ENCODE results near the gene CAMKK1.

CAMKK1 gene

DNA sequence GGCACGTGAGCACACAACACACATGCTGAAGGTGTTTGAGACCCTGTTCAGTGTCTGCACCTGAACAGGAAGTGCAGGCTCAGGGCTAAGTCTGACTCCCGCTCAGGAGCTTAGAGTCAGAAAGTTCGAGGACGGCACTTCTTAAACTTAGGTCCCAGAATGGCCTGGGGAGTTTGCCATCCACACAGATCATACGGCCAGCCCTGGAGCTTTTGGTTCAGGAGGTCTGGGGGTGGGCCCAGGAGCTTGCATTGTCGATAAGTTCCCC is 4.0 kb upstream of the CAMKK1 start:
- H3K9me3 ChIP-seq (ENCODE audit: low read depth, low read length) = no peaks in the 10 kb centered on the region
- TF ChIP-seq POLR2AphosphoS5 (IDR thresholded peaks at IDR 0.05; ENCODE audit: borderline replicate concordance, low read depth, low read length) (no peak), FOXP2 (optimal IDR thresholded peaks at IDR 0.05; ENCODE audit: control extremely low read depth, extremely low read length, insufficient read depth) (no peak), EZH2 (IDR thresholded peaks at IDR 0.05) (no peak)
- no peak overlapping the region for H3K4me3 ChIP-seq

DNA sequence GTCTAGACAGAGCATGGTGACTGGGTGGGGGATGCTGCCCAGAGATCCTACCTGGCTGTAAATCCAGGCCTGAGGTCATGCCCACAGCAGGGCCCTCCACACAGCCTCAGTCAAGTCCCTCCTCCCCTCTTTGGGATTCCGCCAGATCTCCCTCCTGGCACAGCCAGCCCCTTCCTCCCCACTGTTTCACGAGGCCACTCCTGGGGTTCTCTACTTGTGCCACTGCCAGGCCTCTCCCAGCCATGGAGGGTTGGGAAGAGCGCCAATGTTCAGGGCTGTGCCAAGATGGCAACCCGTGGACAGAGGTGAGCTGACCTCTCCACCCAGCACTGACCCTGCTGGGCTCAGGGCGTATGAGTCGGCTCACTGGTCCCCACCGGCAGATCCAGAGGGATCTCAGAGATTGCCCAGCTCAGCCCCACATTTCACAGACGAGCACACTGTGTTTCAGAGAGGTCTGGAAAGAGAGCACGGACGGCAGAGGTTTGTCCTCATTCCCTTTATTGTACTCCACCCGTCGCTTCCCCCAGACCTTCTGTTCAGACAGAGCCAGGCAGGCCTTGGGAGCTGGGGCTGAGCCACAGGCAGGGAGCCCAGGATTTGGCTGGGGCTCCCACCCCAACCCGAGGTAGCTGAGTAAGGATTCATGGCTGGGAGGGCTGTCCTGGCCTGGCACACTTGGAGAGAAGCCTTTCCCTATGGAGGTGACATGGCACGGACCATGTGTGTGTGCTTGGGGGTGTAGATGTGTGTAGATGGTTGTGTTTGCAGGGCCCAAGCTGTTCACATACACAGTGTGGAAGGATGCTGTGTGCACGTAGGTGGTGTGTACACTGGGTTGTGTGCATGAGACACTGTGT is 3.5 kb upstream of the CAMKK1 start:
- Histone ChIP-seq H3K4me3 (no peak overlapping the region), H3K9ac (ENCODE audit: insufficient read length) (no peak overlapping the region), H3K9me3 (ENCODE audit: low read depth, low read length) (no peaks in the 10 kb centered on the region), H3K27ac (no peak overlapping the region), H3K36me3 (ENCODE audit: insufficient read depth, low read length) (no peaks in the 10 kb centered on the region)
- no peak for DNase-seq (ENCODE audit: low read depth, low spot score)
- TF ChIP-seq EZH2 (IDR thresholded peaks at IDR 0.05) (no peak), POLR2AphosphoS5 (IDR thresholded peaks at IDR 0.05; ENCODE audit: borderline replicate concordance, low read depth, low read length) (no peak), FOXP2 (optimal IDR thresholded peaks at IDR 0.05; ENCODE audit: control extremely low read depth, extremely low read length, insufficient read depth) (no peak)

More for the DNA sequence above, 4.0 kb upstream of the CAMKK1 start:
- Histone ChIP-seq H3K9ac (ENCODE audit: insufficient read length) (no peak overlapping the region), H3K27ac (no peak overlapping the region), H3K36me3 (ENCODE audit: insufficient read depth, low read length) (no peaks in the 10 kb centered on the region)
- no peak for DNase-seq (ENCODE audit: low read depth, low spot score)

DNA sequence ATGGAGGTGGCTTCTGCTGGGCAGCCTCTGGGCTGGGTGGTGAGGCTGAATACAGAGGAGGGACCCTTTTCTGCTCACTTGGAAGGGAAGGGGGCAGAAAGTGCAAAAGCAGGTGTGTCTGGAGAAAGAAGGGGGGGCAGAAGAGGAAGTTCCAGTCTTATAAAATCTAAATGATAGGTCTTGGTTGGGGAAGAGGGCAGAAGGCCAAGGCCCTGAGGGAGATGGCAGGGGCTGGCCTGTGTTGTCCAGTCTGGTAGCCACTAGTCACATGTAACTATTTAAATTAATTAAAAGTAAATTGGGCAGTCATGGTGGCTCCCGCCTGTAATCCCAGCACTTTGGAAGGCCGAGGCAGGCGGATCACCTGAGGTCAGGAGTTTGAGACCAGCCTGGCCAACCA is 2.5 kb upstream of the CAMKK1 start:
- H3K27ac ChIP-seq = no peak overlapping the region
- H3K36me3 ChIP-seq (ENCODE audit: insufficient read depth, low read length) = no peaks in the 10 kb centered on the region
- no peak overlapping the region for H3K4me3 ChIP-seq
- TF ChIP-seq FOXP2 (optimal IDR thresholded peaks at IDR 0.05; ENCODE audit: control extremely low read depth, extremely low read length, insufficient read depth) = no peak
- no peak for TF ChIP-seq EZH2 (IDR thresholded peaks at IDR 0.05)
- TF ChIP-seq POLR2AphosphoS5 (IDR thresholded peaks at IDR 0.05; ENCODE audit: borderline replicate concordance, low read depth, low read length) = no peak
- H3K9me3 ChIP-seq (ENCODE audit: low read depth, low read length) = no peaks in the 10 kb centered on the region
- DNase-seq (ENCODE audit: low read depth, low spot score) = no peak
- no peak overlapping the region for H3K9ac ChIP-seq (ENCODE audit: insufficient read length)

DNA sequence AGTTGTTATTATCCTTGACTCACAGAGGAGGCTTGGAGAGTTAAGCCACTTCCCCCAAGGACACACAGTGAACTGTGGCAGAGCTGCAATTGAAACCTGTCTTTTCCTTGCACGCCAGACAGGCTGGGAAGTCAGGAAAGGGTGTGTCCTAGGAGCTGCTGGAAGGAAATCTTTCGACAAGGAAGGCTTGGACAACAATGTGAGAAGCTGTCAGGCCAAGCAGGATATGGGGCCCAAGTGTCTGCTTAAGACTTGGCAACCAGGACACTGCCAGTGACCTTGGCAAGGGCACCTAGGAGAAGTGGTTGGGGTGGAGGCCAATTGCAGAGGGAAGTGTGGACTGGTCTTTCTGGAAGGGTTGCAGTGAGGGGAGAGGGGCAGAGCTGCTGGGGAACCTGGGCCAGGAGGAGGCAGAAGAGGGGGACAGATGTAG is 2.1 kb upstream of the CAMKK1 start:
- Histone ChIP-seq H3K27ac (0 out of 2 replicates have a peak overlapping the region, but pooled peaks have one; percentile 31), H3K4me3 (no peak overlapping the region), H3K36me3 (ENCODE audit: insufficient read depth, low read length) (no peaks in the 10 kb centered on the region), H3K9me3 (ENCODE audit: low read depth, low read length) (no peaks in the 10 kb centered on the region), H3K9ac (ENCODE audit: insufficient read length) (no peak overlapping the region)
- no peak for DNase-seq (ENCODE audit: low read depth, low spot score)
- TF ChIP-seq EZH2 (IDR thresholded peaks at IDR 0.05) (no peak), FOXP2 (optimal IDR thresholded peaks at IDR 0.05; ENCODE audit: control extremely low read depth, extremely low read length, insufficient read depth) (no peak)

DNA sequence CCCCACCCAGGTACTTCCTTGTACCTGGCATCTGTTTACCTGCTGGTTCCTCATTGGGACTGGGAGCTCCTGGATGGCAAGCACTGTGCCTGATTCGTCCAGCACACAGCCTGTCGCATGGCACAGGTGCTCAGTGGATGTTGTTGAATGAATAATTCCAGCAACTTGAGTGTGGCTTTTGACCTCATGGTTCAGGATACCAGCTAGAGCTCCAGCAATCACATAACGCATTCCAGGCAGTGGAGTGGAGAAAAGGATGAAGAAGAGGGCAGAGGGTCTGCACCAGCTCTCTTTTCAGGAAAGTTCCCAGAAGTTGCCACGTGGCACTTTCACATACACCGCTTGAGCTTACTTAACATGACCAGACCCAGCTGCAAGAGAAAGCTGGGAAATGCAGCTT is 1.3 kb upstream of the CAMKK1 start:
- H3K36me3 ChIP-seq (ENCODE audit: insufficient read depth, low read length) = no peaks in the 10 kb centered on the region
- DNase-seq (ENCODE audit: low read depth, low spot score) = no peak
- H3K9ac ChIP-seq (ENCODE audit: insufficient read length) = no peak overlapping the region
- TF ChIP-seq FOXP2 (optimal IDR thresholded peaks at IDR 0.05; ENCODE audit: control extremely low read depth, extremely low read length, insufficient read depth) (no peak), POLR2AphosphoS5 (IDR thresholded peaks at IDR 0.05; ENCODE audit: borderline replicate concordance, low read depth, low read length) (no peak), EZH2 (IDR thresholded peaks at IDR 0.05) (no peak)
- no peak overlapping the region for H3K27ac ChIP-seq
- H3K4me3 ChIP-seq = no peak overlapping the region
- H3K9me3 ChIP-seq (ENCODE audit: low read depth, low read length) = no peaks in the 10 kb centered on the region

DNA sequence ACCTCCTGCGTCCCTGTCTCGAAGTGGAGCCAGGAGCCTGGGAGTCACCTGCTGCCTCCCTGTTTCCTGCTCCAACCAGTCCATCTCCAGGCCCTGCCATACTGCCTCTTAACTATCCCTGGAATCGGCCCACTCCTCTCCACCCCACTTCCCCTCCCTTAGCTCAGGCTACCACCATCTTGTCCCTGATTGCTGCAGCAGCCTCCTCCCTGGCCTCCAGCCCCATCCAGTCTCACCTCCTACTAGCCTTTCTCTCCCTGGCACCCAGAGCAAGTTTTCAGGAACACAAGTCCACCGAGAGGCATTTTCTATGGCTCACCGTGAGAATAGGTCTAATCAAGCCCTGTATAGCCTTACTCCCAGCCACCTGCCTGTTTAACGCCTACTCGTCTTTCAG is 865 bp upstream of the CAMKK1 start:
- Histone ChIP-seq H3K9ac (ENCODE audit: insufficient read length) (no peak overlapping the region), H3K4me3 (peak overlapping the region; percentile 85; the same call in 1 of the 2 replicates), H3K27ac (no peak overlapping the region), H3K36me3 (ENCODE audit: insufficient read depth, low read length) (no peaks in the 10 kb centered on the region), H3K9me3 (ENCODE audit: low read depth, low read length) (no peaks in the 10 kb centered on the region)
- TF ChIP-seq POLR2AphosphoS5 (IDR thresholded peaks at IDR 0.05; ENCODE audit: borderline replicate concordance, low read depth, low read length) = no peak
- DNase-seq (ENCODE audit: low read depth, low spot score) = no peak

DNA sequence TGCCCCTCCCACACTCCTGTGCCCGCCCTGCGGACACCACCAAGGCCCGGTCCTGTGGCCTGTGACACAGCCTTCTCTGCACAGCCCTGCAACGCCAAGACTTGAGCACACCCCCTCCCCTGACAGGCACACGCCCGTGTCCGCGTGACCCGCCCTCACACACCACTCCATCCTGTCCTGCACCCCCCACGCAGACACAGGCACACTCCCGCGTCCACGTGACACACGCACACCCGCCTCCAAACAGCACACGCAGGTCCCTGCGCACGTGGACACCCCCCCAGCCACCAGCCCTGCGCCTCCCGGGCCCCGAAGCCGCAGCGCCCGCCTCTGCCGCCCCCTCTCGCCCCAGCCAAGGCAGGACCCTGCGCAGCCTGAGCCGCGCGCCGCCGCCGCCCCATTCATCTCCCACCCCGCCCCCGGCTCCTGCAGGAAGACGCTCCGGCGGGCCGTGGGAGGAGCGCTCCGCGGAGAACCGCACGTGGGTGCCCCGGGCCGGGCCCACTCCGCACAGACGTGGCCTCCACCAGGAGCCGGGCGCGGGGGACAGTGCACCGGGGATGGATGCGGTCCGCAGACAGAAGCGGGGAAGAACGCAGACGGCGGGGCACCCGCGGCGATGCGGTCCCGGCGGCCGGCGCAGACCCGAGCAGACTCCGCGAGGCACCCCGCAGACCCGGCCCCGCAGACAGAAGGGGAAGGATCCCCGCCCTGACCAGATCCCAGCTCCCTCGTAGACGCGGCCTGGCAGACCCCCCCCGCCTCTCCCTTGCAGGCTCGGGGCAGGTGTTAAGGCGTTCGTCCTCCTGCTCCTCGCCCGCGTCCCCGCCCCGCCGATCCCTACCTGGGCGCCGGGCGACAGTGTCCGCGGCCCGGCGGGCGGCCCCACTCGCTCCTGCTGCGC is 506 bp downstream of the CAMKK1 start:
- DNase-seq (ENCODE audit: low read depth, low spot score) = no peak
- Histone ChIP-seq H3K9me3 (ENCODE audit: low read depth, low read length) (no peaks in the 10 kb centered on the region), H3K36me3 (ENCODE audit: insufficient read depth, low read length) (no peaks in the 10 kb centered on the region), H3K27ac (no peak overlapping the region), H3K9ac (ENCODE audit: insufficient read length) (peak overlapping the region; percentile 32), H3K4me3 (peak overlapping the region; percentile 92)
- no peak for TF ChIP-seq POLR2AphosphoS5 (IDR thresholded peaks at IDR 0.05; ENCODE audit: borderline replicate concordance, low read depth, low read length)
- no peak for TF ChIP-seq EZH2 (IDR thresholded peaks at IDR 0.05)
- no peak for TF ChIP-seq FOXP2 (optimal IDR thresholded peaks at IDR 0.05; ENCODE audit: control extremely low read depth, extremely low read length, insufficient read depth)

DNA sequence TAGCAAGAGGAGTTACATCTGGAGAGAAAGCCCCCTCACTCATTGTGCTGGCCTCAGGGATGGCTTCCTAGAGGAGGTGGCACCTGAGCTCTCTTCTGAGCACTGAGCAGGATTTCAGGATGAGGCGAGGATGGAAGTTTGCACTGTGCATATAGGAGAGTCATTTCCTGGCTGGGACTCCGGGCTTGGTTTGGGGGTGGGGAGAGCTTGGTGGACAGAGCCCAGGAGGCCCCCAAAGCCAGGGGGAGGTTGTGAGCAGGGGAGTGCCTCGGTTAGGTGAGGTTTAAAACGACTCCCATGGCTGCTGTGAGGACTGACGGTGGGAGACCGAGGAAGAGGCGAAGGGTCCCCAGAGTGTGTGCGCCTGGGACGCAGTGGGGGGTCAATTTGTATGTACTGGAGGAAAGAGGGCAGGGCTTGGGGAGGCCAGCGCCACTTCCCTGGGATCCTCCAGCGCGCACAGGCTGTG is 1.2 kb downstream of the CAMKK1 start:
- Histone ChIP-seq H3K9me3 (ENCODE audit: low read depth, low read length) (no peaks in the 10 kb centered on the region), H3K9ac (ENCODE audit: insufficient read length) (no peak overlapping the region), H3K36me3 (ENCODE audit: insufficient read depth, low read length) (no peaks in the 10 kb centered on the region), H3K27ac (no peak overlapping the region), H3K4me3 (peak overlapping the region; percentile 92)
- no peak for TF ChIP-seq FOXP2 (optimal IDR thresholded peaks at IDR 0.05; ENCODE audit: control extremely low read depth, extremely low read length, insufficient read depth)
- no peak for TF ChIP-seq EZH2 (IDR thresholded peaks at IDR 0.05)
- TF ChIP-seq POLR2AphosphoS5 (IDR thresholded peaks at IDR 0.05; ENCODE audit: borderline replicate concordance, low read depth, low read length) = no peak
- no peak for DNase-seq (ENCODE audit: low read depth, low spot score)

All from SK-N-MC (cell line).